Measurements from ENCODE around the gene BRAT1.
A peak's percentile ranks its signal among the peaks of the same experiment; 100 is the strongest.
"Not testable (repeated sequence)": the region's sequence is repeated elsewhere in the genome, so short reads cannot be mapped to it uniquely, and the experiment has no call there.

Gene BRAT1

GRCh38 chr7:2535872-2536627 is 19.3 kb downstream of the BRAT1 start:
- not testable (repeated sequence) for DNase-seq (ENCODE audit: low spot score)

GRCh38 chr7:2534214-2534613 is 21.1 kb downstream of the BRAT1 start:
- not testable (repeated sequence) for DNase-seq (ENCODE audit: low spot score)

GRCh38 chr7:2533566-2533965 is 21.8 kb downstream of the BRAT1 start:
- DNase-seq (ENCODE audit: low spot score), result not testable (repeated sequence)

GRCh38 chr7:2532816-2533215 is 22.5 kb downstream of the BRAT1 start:
- not testable (repeated sequence) for DNase-seq (ENCODE audit: low spot score)

- DNase-seq (ENCODE audit: low spot score), result not testable (repeated sequence)
Observed at GRCh38 chr7:2532199-2532772, 23.0 kb downstream of the BRAT1 start.

- DNase-seq (ENCODE audit: low spot score), result not testable (repeated sequence)
Observed at GRCh38 chr7:2531796-2532110, 23.6 kb downstream of the BRAT1 start.

GRCh38 chr7:2530994-2531795 is 24.1 kb downstream of the BRAT1 start:
- DNase-seq (ENCODE audit: low spot score), result not testable (repeated sequence)

GRCh38 chr7:2530071-2530987 is 25.0 kb downstream of the BRAT1 start:
- no peak for DNase-seq (ENCODE audit: low spot score)

GRCh38 chr7:2529161-2530070 is 25.9 kb downstream of the BRAT1 start:
- no peak for DNase-seq (ENCODE audit: low spot score)

GRCh38 chr7:2528481-2529095 is 26.7 kb downstream of the BRAT1 start:
- no peak for DNase-seq (ENCODE audit: low spot score)

GRCh38 chr7:2527505-2528467 is 27.5 kb downstream of the BRAT1 start:
- DNase-seq (ENCODE audit: low spot score), result peak; percentile 92

- no peak for DNase-seq (ENCODE audit: low spot score)
Observed at GRCh38 chr7:2526659-2527504, 28.4 kb downstream of the BRAT1 start.

GRCh38 chr7:2525658-2526630 is 29.4 kb downstream of the BRAT1 start:
- no peak for DNase-seq (ENCODE audit: low spot score)

- DNase-seq (ENCODE audit: low spot score), result no peak
Observed at GRCh38 chr7:2524808-2525657, 30.3 kb downstream of the BRAT1 start.

GRCh38 chr7:2523941-2524807 is 31.1 kb downstream of the BRAT1 start:
- DNase-seq (ENCODE audit: low spot score), result no peak
